A172 (cell line): ENCODE results near the gene PPBP. TPM values are rescaled to one million over a fixed set of nuclear protein-coding genes. Genes with fewer than 3 reads are reported as not detected.
"Not testable (repeated sequence)": the region's sequence is repeated elsewhere in the genome, so short reads cannot be mapped to it uniquely, and the experiment has no call there.

ENCODE experiments used
- DNase-seq: peaks from one replicate; pipeline ENCODE4 v3.0.0-alpha.2; 2015; ENCODE audit warnings: low spot score
- total RNA-seq: library from RNA; depleted of rRNA; stranded (reverse); fragments of >200 nt; shearing (Covaris generic); gene quantifications from 2 replicates; pipeline ENCODE4 v1.2.3, GENCODE V29; 2014

The PPBP gene
- total RNA-seq, 1 experiment from 2014 or later = not detected

GRCh38 chr4:73992050-73992449 is 4.1 kb upstream of the PPBP start:
- no peak for DNase-seq

- no peak for DNase-seq
These were observed 3.7 kb upstream of the PPBP start for GRCh38 chr4:73991742-73992000.

GRCh38 chr4:73990988-73991741 is 3.2 kb upstream of the PPBP start:
- no peak for DNase-seq

GRCh38 chr4:73989928-73990327 is 1.9 kb upstream of the PPBP start:
- DNase-seq = no peak

GRCh38 chr4:73989031-73989430 is 1.0 kb upstream of the PPBP start:
- no peak for DNase-seq

- DNase-seq = no peak
These were observed 2.5 kb downstream of the PPBP start for GRCh38 chr4:73985528-73985852.

- no peak for DNase-seq
These were observed 3.1 kb downstream of the PPBP start for GRCh38 chr4:73984736-73985527.

- not testable (repeated sequence) for DNase-seq
These were observed 6.8 kb downstream of the PPBP start for GRCh38 chr4:73981175-73981574.

- no peak for DNase-seq
These were observed 8.5 kb downstream of the PPBP start for GRCh38 chr4:73979407-73979957.

- peak; percentile 28 for DNase-seq
These were observed 9.1 kb downstream of the PPBP start for GRCh38 chr4:73978886-73979285.

GRCh38 chr4:73976716-73977115 is 11.3 kb downstream of the PPBP start:
- no peak for DNase-seq

GRCh38 chr4:73976217-73976616 is 11.8 kb downstream of the PPBP start:
- no peak for DNase-seq

- DNase-seq = no peak
These were observed 13.6 kb downstream of the PPBP start for GRCh38 chr4:73974352-73974751.

- no peak for DNase-seq
These were observed 17.0 kb downstream of the PPBP start for GRCh38 chr4:73970945-73971344.

- no peak for DNase-seq
These were observed 18.0 kb downstream of the PPBP start for GRCh38 chr4:73970011-73970410.

- DNase-seq = no peak
These were observed 20.1 kb downstream of the PPBP start for GRCh38 chr4:73967866-73968265.

GRCh38 chr4:73964862-73965611 is 23.0 kb downstream of the PPBP start:
- DNase-seq = peak; percentile 21

GRCh38 chr4:73962724-73963123 is 25.3 kb downstream of the PPBP start:
- no peak for DNase-seq

- not testable (repeated sequence) for DNase-seq
These were observed 28.9 kb downstream of the PPBP start for GRCh38 chr4:73959041-73959440.

GRCh38 chr4:73952352-73952751 is 35.6 kb downstream of the PPBP start:
- no peak for DNase-seq

- not testable (repeated sequence) for DNase-seq
These were observed 37.5 kb downstream of the PPBP start for GRCh38 chr4:73950376-73950920.

GRCh38 chr4:73948990-73949706 is 38.8 kb downstream of the PPBP start:
- no peak for DNase-seq
